ENCODE data around the gene ZNF662. TPM values are rescaled to one million over a fixed set of nuclear protein-coding genes. Genes with fewer than 3 reads are reported as not detected.

The ZNF662 gene
- total RNA-seq, 1 experiment from 2014 or later = 2.7 TPM

GRCh38 chr3:42872718-42873117, 33.2 kb upstream of the ZNF662 start (continued):
- no peak for TF ChIP-seq ELF4 (CRISPR knock-in tag; IDR thresholded peaks at IDR 0.05; ENCODE audit: low read depth)
- no peak for TF ChIP-seq FOXK1 (CRISPR knock-in tag; IDR thresholded peaks at IDR 0.05)

- ATAC-seq (no peak), DNase-seq (ENCODE audit: low spot score) (no peak)
- ChIA-PET POLR2A (no interaction called here), CTCF (interaction anchor here (2.2 to 2.6 kb wide), 2 partner anchors 8 to 43 kb away, joined by 10 to 12 read pairs; no protein-coding TSS in a partner anchor)
- Mint-ChIP-seq H3K4me1 (no peaks in the 10 kb centered on the region), H3K4me3 (no peak overlapping the region), H3K36me3 (no peaks in the 10 kb centered on the region), H3K27ac (no peak overlapping the region), H3K9me3 (no peaks in the 10 kb centered on the region), H3K27me3 (ENCODE audit: low read depth) (peaks cover 4% of the 10 kb centered on the region)
- TF ChIP-seq MAX (CRISPR knock-in tag; IDR thresholded peaks at IDR 0.05) = no peak
- no peak for TF ChIP-seq ATF1 (CRISPR knock-in tag; IDR thresholded peaks at IDR 0.05)
- TF ChIP-seq ZNF532 (CRISPR knock-in tag; IDR thresholded peaks at IDR 0.05; ENCODE audit: borderline replicate concordance) = no peak
- TF ChIP-seq ZNF423 (CRISPR knock-in tag; IDR thresholded peaks at IDR 0.05) = no peak
- no peak for TF ChIP-seq MLX (CRISPR knock-in tag; IDR thresholded peaks at IDR 0.05)
- TF ChIP-seq ETV6 (CRISPR knock-in tag; IDR thresholded peaks at IDR 0.05) = no peak
- no peak for TF ChIP-seq ZSCAN18 (CRISPR knock-in tag; IDR thresholded peaks at IDR 0.05)
- no peak for TF ChIP-seq AR (CRISPR knock-in tag; IDR thresholded peaks at IDR 0.05)
- TF ChIP-seq PREB (CRISPR knock-in tag; IDR thresholded peaks at IDR 0.05; ENCODE audit: borderline replicate concordance) = no peak
- TF ChIP-seq GRHL2 (CRISPR knock-in tag; IDR thresholded peaks at IDR 0.05; ENCODE audit: insufficient replicate concordance, severe bottlenecking) = no peak
- no peak for TF ChIP-seq FOXJ3 (CRISPR knock-in tag; IDR thresholded peaks at IDR 0.05; ENCODE audit: borderline replicate concordance)
- no peak for TF ChIP-seq NR1H2 (CRISPR knock-in tag; IDR thresholded peaks at IDR 0.05)
- TF ChIP-seq E2F5 (CRISPR knock-in tag; IDR thresholded peaks at IDR 0.05) = no peak
- no peak for TF ChIP-seq TEAD1 (CRISPR knock-in tag; IDR thresholded peaks at IDR 0.05)
- no peak for TF ChIP-seq RORB (CRISPR knock-in tag; IDR thresholded peaks at IDR 0.05)
- TF ChIP-seq OVOL2 (CRISPR knock-in tag; IDR thresholded peaks at IDR 0.05; ENCODE audit: borderline replicate concordance) = no peak
- TF ChIP-seq SP1 (CRISPR knock-in tag; conservative IDR thresholded peaks at IDR 0.05) = no peak
- no peak for TF ChIP-seq HMGXB4 (CRISPR knock-in tag; IDR thresholded peaks at IDR 0.05)
Measured at GRCh38 chr3:42873221-42873982, 32.5 kb upstream of the ZNF662 start.
